HG02571 (cell line): ENCODE data around the gene SGIP1.

ENCODE experiments used
- ATAC-seq: cut with Tn5 transposase; IDR thresholded peaks from one replicate; pipeline ENCODE4 v1.9.1; 2021; ENCODE audit warnings: mild to moderate bottlenecking, moderate library complexity; ENCODE audit not compliant: unreplicated experiment

SGIP1 gene, protein sequence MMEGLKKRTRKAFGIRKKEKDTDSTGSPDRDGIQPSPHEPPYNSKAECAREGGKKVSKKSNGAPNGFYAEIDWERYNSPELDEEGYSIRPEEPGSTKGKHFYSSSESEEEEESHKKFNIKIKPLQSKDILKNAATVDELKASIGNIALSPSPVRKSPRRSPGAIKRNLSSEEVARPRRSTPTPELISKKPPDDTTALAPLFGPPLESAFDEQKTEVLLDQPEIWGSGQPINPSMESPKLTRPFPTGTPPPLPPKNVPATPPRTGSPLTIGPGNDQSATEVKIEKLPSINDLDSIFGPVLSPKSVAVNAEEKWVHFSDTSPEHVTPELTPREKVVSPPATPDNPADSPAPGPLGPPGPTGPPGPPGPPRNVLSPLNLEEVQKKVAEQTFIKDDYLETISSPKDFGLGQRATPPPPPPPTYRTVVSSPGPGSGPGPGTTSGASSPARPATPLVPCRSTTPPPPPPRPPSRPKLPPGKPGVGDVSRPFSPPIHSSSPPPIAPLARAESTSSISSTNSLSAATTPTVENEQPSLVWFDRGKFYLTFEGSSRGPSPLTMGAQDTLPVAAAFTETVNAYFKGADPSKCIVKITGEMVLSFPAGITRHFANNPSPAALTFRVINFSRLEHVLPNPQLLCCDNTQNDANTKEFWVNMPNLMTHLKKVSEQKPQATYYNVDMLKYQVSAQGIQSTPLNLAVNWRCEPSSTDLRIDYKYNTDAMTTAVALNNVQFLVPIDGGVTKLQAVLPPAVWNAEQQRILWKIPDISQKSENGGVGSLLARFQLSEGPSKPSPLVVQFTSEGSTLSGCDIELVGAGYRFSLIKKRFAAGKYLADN

DNA sequence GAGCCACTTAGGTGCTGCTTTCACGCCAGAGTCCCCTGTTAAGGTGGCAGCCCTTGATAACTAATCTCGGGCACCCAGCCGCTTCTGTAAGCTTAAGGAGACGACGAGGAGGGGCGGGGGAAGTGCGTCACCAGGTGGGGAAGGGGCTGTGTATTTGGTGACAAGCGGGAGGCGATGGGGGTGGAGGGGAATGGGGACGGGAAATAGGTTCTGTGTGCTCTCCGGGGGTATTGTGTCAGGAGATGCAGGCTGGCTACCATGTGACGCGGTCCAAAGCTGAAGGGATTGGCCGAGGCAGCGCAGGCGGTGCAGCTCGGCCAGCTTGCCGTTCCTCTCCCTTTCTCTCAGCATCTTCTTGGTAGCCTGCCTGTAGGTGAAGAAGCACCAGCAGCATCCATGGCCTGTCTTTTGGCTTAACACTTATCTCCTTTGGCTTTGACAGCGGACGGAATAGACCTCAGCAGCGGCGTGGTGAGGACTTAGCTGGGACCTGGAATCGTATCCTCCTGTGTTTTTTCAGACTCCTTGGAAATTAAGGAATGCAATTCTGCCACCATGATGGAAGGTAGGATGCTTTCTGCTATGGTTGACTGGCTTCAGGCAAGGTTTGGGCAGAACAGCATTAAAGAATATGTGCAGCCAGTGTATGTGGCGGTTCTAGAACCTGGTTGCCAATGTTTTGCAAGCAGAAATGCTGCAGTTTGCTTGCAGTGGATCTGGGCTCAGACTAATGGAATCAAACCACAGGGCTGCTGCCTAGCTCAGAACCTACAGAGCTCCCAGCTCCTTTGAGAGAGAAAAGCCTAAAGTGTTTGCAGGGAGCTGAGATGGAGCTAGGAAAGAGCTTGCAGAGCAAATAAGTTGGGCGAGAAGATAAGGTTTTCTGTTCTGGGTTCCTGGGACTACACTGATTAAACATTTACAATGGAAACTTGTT lies at the start of gene SGIP1:
TSS of gene SGIP1 (plus strand) at position 350 of the 937 bp plus-strand sequence. CDS start at position 556, 206 bp downstream.
- ATAC-seq, result no peak

GRCh38 chr1:66489151-66489550 lies 44.8 kb upstream of the SGIP1 start:
- no peak for ATAC-seq

- ATAC-seq, result no peak
These were observed 43.9 kb upstream of the SGIP1 start for GRCh38 chr1:66489972-66490601.

GRCh38 chr1:66490816-66491215 lies 43.1 kb upstream of the SGIP1 start:
- ATAC-seq, result no peak

GRCh38 chr1:66492424-66492823 lies 41.5 kb upstream of the SGIP1 start:
- ATAC-seq, result no peak

DNA sequence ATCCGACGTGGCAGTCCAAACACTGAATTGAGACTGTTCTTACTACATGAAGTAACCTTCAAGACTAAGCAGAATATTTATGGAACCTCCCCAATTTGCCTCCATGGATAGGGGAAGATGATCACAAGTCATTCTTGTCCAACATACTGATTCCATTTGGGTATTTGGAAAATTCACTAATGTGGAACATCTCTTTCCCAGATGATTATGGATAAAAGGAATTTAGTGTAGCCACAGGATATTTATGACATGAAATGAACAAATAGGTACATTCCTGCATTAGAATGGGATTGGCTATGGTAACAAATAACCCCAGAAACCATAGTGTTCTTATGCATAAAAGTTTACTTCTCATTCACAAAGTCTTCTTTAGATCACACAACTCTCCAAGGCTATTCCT lies 40.2 kb upstream of the SGIP1 start:
- no peak for ATAC-seq

DNA sequence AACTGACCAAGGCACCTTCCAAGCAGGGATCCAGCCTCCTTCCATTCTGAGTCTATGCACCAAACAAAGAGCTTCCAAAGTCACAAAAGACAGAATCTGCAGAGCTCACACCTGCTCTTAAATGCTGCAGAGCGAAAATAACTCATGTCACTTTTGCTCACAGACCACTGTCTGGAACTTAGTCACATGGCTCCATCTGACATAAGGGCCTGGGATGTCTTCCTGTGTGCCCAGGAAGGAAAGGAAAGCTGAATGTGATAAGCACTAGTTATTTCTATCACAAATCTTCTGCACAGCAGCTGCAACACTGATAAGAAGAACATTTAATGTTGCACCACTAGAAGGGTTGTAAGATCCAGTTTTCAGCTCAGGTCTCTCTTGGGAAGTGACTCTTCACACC lies 39.5 kb upstream of the SGIP1 start:
- ATAC-seq, result no peak

DNA sequence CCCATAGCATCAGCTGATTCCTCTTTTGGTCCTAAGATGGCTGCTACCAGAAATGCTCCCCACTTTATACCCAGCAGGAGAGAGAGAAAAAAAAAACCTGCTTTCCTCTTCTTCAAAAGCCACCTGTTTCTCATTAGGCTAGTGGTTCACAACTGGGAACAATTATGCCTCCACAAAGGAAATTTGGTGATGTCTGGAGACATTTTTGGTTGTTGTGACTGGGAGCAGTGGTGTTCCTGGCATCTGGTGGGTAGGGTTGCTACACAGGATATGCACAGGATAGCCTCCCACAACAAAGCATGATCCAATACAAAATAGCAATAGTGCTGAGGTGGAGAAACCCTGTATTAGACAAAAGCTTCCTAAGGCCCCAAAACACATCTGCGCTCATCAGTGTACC lies 38.5 kb upstream of the SGIP1 start:
- ATAC-seq, result no peak

DNA sequence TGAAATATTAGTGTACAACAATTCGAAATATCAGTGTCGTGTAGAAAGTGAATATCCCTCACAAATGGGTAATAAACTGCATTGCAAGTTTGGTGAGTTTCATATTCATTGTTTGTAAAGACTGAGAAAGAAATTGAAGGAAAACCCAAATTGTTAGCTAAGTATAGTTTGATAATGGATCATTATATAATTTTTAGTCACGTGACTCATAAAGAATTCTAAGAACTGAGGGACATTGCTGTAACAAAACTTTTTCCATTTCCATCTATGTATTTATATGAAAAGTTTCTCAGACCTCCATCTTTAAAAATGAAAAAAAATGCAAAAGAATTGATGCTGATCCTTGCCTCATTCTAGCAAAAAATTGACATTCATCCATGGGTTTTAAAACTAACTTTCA lies 36.0 kb upstream of the SGIP1 start:
- no peak for ATAC-seq

GRCh38 chr1:66500301-66500700 lies 33.7 kb upstream of the SGIP1 start:
- no peak for ATAC-seq

DNA sequence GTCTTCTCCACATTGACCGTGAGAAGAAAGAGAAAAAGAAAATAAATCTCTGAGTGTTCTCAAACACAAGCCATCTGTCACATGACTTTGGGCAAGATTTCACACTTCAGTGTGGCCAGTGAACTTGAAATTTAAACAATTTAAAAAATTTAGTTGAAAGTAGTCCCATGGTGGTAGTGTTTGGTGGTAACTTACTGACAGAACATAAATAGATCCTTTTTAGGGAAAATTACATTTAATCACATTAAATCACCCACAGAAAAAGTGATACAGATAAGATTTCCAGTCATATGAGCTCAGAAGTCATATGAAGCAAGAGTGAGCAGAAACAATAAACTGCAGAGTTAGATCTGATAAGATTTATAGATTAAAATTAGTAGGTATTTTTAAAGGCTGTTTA lies 31.9 kb upstream of the SGIP1 start:
- ATAC-seq, result no peak

DNA sequence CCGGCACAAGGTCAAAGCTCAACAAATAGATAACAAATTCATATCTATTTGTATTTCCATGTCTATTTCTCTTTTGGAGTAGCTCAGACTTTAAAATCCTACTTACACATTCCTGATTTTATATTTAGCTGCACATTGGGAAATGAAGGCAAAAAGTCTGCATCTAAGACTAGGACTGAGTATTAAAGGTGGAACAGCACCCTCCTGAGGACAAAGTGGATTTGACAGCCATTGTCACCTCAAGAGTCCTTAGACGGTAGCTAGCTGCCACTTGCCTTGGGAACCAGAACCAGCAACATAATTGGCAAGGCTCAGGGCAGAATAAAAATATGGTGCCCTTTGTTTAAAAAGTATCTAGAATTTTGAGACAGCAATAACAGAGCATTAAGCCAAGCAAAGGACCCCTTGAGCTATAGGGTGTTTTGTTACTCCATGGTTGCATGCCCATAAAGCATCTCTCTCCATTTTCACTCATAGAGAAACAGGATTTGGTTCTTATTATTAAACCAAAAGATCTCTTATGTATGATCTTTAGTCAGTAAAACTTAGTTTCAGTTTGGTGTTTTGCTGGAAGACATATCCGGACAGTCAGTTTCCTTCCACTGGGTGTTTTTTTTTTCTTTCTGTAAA lies 30.0 kb upstream of the SGIP1 start:
- ATAC-seq, result peak; percentile 74

DNA sequence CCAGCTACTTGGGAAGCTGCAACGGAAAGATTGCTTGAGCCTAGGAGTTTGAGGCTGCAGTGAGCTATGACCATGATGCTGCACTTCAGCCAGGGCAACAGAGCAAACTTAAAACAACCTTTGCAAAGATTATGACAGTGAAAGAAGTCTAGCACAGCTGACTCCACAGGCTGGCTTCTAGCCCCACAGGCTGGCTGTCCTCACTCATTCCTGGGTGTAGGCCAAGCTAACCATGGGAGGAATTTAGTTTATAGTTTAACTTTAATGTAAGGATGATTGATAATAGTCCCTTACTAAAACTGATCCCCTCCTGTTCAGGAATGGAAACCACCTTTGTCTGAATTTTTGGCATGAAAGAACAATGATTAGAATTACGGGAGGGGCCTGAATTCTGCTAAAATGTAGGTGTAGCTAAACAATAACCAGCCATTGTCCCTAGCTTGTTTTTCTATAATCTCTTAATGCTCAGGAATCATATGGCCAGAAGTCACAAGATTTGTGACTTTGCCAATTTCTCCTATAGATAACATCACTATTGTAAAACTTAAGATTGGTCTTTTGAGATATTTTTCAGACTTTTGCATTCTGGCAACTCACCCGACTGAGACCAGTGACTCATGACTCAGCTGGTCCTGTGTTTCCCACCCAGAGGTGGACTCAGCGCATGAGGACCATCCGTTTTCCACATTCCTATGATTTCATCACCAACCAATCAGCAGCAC lies 28.1 kb upstream of the SGIP1 start:
- no peak for ATAC-seq

- no peak for ATAC-seq
These were observed 27.6 kb upstream of the SGIP1 start for GRCh38 chr1:66506393-66506687.

DNA sequence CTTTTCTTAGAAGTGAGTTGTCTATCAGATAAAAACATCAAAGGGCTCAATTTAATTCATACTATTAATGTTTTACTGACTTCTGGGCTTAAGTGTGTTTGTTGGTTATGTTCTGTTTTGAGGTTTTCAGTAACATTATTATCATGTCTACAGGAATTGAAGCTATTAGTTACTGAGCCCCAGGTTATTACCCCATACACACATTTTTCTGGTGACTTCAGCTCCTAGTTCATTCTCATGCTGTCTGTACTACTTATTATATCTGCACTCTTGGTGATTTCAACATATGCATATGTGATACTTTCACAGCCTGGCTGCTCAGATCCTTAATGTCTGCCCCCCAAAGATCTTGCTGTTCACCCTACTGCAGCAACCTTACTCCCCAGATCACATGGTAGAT lies 27.0 kb upstream of the SGIP1 start:
- no peak for ATAC-seq

- ATAC-seq, result no peak
These were observed 23.5 kb upstream of the SGIP1 start for GRCh38 chr1:66510407-66510806.

- ATAC-seq, result no peak
These were observed 22.8 kb upstream of the SGIP1 start for GRCh38 chr1:66511118-66511517.

- ATAC-seq, result no peak
These were observed 16.0 kb upstream of the SGIP1 start for GRCh38 chr1:66517959-66518358.

DNA sequence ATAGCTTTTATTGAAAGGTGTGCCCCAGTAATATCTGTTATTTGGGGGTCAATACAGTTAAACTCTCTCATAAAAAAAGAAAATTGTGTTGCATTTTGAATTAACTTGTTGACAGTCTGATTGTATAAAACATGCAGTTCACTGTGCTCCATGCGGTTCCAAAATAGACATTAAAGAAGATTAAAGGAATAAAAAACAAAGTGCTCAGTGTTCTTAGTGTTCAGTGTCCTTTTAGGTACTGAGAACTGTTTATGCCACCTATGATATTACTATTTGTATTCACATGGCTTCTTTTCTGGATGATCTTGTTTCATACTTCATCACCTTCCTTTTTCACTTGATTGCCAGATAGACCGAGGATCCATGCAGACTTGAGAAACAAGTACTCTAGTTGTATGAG lies 15.3 kb upstream of the SGIP1 start:
- no peak for ATAC-seq

DNA sequence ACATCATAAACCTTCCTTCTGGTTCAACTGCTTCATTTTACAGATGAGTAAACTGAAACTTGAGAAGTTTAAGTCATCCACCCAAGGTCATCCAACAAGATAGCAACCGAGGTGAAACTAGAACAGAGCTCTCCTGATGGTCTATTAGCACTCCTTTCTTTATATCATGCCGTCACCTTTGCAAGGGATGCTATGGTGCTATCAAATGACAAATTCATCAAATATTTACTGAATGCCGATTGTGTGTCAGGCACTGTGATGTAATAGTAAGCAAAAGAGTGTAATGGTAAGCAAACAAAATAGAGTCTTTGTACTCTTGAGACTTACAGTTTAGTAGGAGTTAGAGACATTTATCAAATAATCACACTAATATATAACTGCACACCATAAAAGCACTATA lies 14.0 kb upstream of the SGIP1 start:
- ATAC-seq, result no peak
